Kidney epithelial cell (primary cell): ENCODE results near the gene MKKS. TPM values are rescaled to one million over a fixed set of nuclear protein-coding genes. Genes with fewer than 3 reads are reported as not detected.

ENCODE experiments used
- DNase-seq: peaks from one replicate; pipeline ENCODE4 v3.0.0-alpha.2; 2010; ENCODE audit warnings: low read depth
- H3K27me3 ChIP-seq: 2 replicates; pipeline ENCODE4 v1.6.0; 2011; ENCODE audit warnings: low read length; ENCODE audit not compliant: control insufficient read depth, insufficient read depth
- H3K36me3 ChIP-seq: 2 replicates; pipeline ENCODE4 v1.5.1; 2011; ENCODE audit warnings: low read length; ENCODE audit not compliant: control insufficient read depth, insufficient read depth
- H3K4me3 ChIP-seq: 2 replicates; pipeline ENCODE4 v1.5.1; 2011; ENCODE audit warnings: low read depth, mild to moderate bottlenecking, control low read depth, low read length
- CTCF ChIP-seq: IDR thresholded peaks from 2 replicates; pipeline ENCODE4 v1.5.1; 2011; ENCODE audit warnings: mild to moderate bottlenecking, moderate library complexity, low read length, control low read depth, inconsistent platforms; ENCODE audit not compliant: insufficient read depth, poor library complexity, severe bottlenecking
- total RNA-seq: library from RNA; depleted of rRNA; stranded (reverse); fragments of >200 nt; gene quantifications from 2 replicates; pipeline ENCODE4 v1.2.3, GENCODE V29; 2015

MKKS gene
- total RNA-seq, 1 donor from 2014 or later: 16.8 TPM

- no peak for TF ChIP-seq CTCF
- no peaks in the 10 kb centered on the region for H3K27me3 ChIP-seq
- no peak overlapping the region for H3K4me3 ChIP-seq
- H3K36me3 ChIP-seq: no peaks in the 10 kb centered on the region
- DNase-seq: no peak
Measured at GRCh38 chr20:10462516-10462915, 28.5 kb upstream of the MKKS start.

DNA sequence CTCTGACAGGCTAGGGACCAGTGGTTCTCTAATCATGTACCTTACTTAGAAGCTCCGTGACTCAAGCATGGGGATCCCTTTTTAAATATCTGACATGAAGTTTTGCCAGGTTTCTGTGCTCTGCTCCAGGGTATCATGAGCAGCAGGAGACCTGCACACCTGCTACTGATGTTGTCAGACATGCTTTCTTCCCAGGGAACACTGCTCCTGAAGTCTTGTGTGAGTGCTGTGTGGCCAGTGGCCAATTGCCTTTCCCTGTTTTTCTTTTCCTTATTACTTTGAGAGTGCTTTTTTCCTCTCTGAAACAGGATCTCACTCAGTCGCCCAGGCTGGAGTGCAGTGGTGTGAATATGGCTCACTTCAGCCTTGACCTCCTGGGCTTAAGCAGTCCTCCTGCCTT is 27.5 kb upstream of the MKKS start:
- DNase-seq: no peak
- no peak for TF ChIP-seq CTCF
- Histone ChIP-seq H3K36me3 (no peaks in the 10 kb centered on the region), H3K27me3 (no peaks in the 10 kb centered on the region), H3K4me3 (no peak overlapping the region)

DNA sequence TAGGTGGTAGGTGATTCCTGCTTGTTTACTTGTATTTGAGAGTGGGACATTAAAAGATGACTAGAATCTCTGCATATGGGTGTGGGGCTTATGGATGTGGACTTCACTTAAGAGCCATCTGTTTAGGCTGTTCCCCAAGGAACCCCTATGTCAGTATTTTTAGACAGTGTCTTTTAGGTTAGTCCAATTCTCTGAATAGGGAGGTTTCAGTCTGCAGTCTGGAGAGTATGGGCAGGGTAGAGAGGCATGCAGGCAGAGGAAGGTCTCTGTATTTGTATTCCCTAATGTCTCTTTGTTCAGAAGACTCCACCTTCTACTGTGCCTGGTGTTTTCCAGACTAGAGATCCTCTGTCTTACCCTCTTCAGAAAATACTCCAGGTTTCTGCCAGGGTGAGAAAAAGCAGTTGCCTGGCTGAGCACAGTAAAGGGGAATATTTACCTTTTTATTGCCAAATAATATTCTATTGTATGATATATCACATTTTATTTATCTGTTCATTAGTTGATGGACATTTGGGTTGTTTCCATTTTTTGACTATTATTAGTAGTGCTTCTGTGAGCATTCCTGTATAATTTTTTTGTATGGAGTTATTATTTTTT is 20.2 kb upstream of the MKKS start:
- Histone ChIP-seq H3K4me3 (no peak overlapping the region), H3K36me3 (no peaks in the 10 kb centered on the region), H3K27me3 (no peaks in the 10 kb centered on the region)
- no peak for DNase-seq
- no peak for TF ChIP-seq CTCF

DNA sequence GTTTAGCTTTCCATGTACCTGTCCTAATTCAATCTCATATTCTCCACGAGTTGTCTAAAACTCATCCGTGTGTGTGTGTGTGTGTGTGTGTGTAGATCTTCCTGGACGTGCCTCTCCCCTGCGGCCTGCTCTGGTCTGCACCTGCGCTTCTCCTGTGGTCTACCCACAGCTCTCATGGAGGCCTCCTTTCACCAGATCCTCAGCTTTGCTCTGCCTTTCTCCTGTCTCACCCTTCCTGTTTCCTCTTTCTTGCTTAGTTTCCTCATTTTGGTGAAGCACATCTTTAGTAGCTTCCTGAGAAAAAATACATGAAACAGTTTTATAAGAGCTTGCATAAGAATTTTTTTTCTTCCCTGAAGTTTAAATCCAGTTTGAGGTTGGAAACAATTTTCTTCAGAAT is 19.2 kb upstream of the MKKS start:
- Histone ChIP-seq H3K36me3 (no peaks in the 10 kb centered on the region), H3K4me3 (no peak overlapping the region), H3K27me3 (no peaks in the 10 kb centered on the region)
- no peak for DNase-seq
- no peak for TF ChIP-seq CTCF

- no peaks in the 10 kb centered on the region for H3K36me3 ChIP-seq
- H3K4me3 ChIP-seq: no peak overlapping the region
- no peaks in the 10 kb centered on the region for H3K27me3 ChIP-seq
- DNase-seq: no peak
- TF ChIP-seq CTCF: no peak
Measured at GRCh38 chr20:10449270-10449669, 15.2 kb upstream of the MKKS start.
